Measurements from ENCODE around the gene BCAS1.

The BCAS1 gene

GRCh38 chr20:53921443-53921973 is 148.9 kb downstream of the BCAS1 start:
- no peaks in the 10 kb centered on the region for H3K9me3 ChIP-seq (ENCODE audit: insufficient read depth, low read depth, low read length)
- peaks cover 6 to 16% of the 10 kb centered on the region in 2 experiments for H3K4me1 ChIP-seq (ENCODE audit: control insufficient read depth in 1 of 2, insufficient read depth in 2 of 2, low read length in 2 of 2)
- no peak overlapping the region for H3K4me3 ChIP-seq (ENCODE audit: low read depth, low read length)
- peak overlapping the region; percentile 44 for H3K4me2 ChIP-seq (ENCODE audit: low read length)
- no peak overlapping the region for H3K14ac ChIP-seq (ENCODE audit: low read length)
- peaks cover 11% of the 10 kb centered on the region for H3K79me1 ChIP-seq (ENCODE audit: low read length)
- no CpG with 5 or more reads among the region's 12 CpGs for WGBS (ENCODE audit: extremely low coverage, insufficient coverage, insufficient read length)
- H3K27ac ChIP-seq (ENCODE audit: low read depth, low read length): no peak overlapping the region
- no peak overlapping the region for H4K91ac ChIP-seq (ENCODE audit: low read depth, low read length)
- H3K23ac ChIP-seq (ENCODE audit: low read length): no peak overlapping the region
- H3K27me3 ChIP-seq (ENCODE audit: insufficient read depth, low read length): no peaks in the 10 kb centered on the region
- no peak overlapping the region for H2BK120ac ChIP-seq (ENCODE audit: insufficient read depth, low read length, poor library complexity)
- H3K79me2 ChIP-seq (ENCODE audit: control insufficient read depth, insufficient read depth, low read length, poor library complexity): no peaks in the 10 kb centered on the region
- no peak overlapping the region for H2AFZ ChIP-seq (ENCODE audit: insufficient read depth, low read length, poor library complexity)
- H3K18ac ChIP-seq (ENCODE audit: low read length): no peak overlapping the region
- H3K4ac ChIP-seq (ENCODE audit: low read depth, low read length): no peak overlapping the region
- H3K9ac ChIP-seq (ENCODE audit: low read length): no peak overlapping the region
- no peak overlapping the region for H4K12ac ChIP-seq (ENCODE audit: low read depth, low read length)
- no peak overlapping the region for H2BK12ac ChIP-seq (ENCODE audit: low read length)
- H2BK5ac ChIP-seq (ENCODE audit: low read depth, low read length, poor library complexity): no peak overlapping the region
- no peak overlapping the region for H2AK5ac ChIP-seq (ENCODE audit: low read length)
- no peak overlapping the region for H4K8ac ChIP-seq (ENCODE audit: low read depth, low read length)
- no peaks in the 10 kb centered on the region for H3K36me3 ChIP-seq (ENCODE audit: control insufficient read depth in 1 of 2, insufficient read depth in 2 of 2, low read length in 2 of 2)
- peak in 1 of 2 donors; percentile 51 for DNase-seq

GRCh38 chr20:53920647-53921245 is 149.6 kb downstream of the BCAS1 start:
- peaks cover 8 to 19% of the 10 kb centered on the region in 2 experiments for H3K4me1 ChIP-seq (ENCODE audit: control insufficient read depth in 1 of 2, insufficient read depth in 2 of 2, low read length in 2 of 2)
- H3K79me1 ChIP-seq (ENCODE audit: low read length): peaks cover 14% of the 10 kb centered on the region
- H4K91ac ChIP-seq (ENCODE audit: low read depth, low read length): peak overlapping the region; percentile 29
- H3K4me3 ChIP-seq (ENCODE audit: low read depth, low read length): no peak overlapping the region
- DNase-seq: no peak
- H3K27ac ChIP-seq (ENCODE audit: low read depth, low read length): no peak overlapping the region
- H3K23ac ChIP-seq (ENCODE audit: low read length): no peak overlapping the region
- H2BK12ac ChIP-seq (ENCODE audit: low read length): peak overlapping the region; percentile 50
- H2BK120ac ChIP-seq (ENCODE audit: insufficient read depth, low read length, poor library complexity): no peak overlapping the region
- H2AK5ac ChIP-seq (ENCODE audit: low read length): peak overlapping the region; percentile 6
- no peak overlapping the region for H3K4me2 ChIP-seq (ENCODE audit: low read length)
- no peak overlapping the region for H3K9ac ChIP-seq (ENCODE audit: low read length)
- H3K9me3 ChIP-seq (ENCODE audit: insufficient read depth, low read depth, low read length): no peaks in the 10 kb centered on the region
- no peak overlapping the region for H4K12ac ChIP-seq (ENCODE audit: low read depth, low read length)
- no peak overlapping the region for H3K18ac ChIP-seq (ENCODE audit: low read length)
- no peaks in the 10 kb centered on the region for H3K27me3 ChIP-seq (ENCODE audit: insufficient read depth, low read length)
- no peak overlapping the region for H2BK5ac ChIP-seq (ENCODE audit: low read depth, low read length, poor library complexity)
- no peaks in the 10 kb centered on the region for H3K79me2 ChIP-seq (ENCODE audit: control insufficient read depth, insufficient read depth, low read length, poor library complexity)
- H3K4ac ChIP-seq (ENCODE audit: low read depth, low read length): no peak overlapping the region
- no peaks in the 10 kb centered on the region for H3K36me3 ChIP-seq (ENCODE audit: control insufficient read depth in 1 of 2, insufficient read depth in 2 of 2, low read length in 2 of 2)
- no peak overlapping the region for H4K8ac ChIP-seq (ENCODE audit: low read depth, low read length)
- WGBS (ENCODE audit: extremely low coverage, insufficient coverage, insufficient read length): no CpG with 5 or more reads among the region's 12 CpGs
- peak overlapping the region; percentile 16 for H3K14ac ChIP-seq (ENCODE audit: low read length)
- H2AFZ ChIP-seq (ENCODE audit: insufficient read depth, low read length, poor library complexity): no peak overlapping the region

GRCh38 chr20:53919886-53920285 is 150.5 kb downstream of the BCAS1 start:
- H4K91ac ChIP-seq (ENCODE audit: low read depth, low read length): no peak overlapping the region
- H3K79me2 ChIP-seq (ENCODE audit: control insufficient read depth, insufficient read depth, low read length, poor library complexity): peaks cover 3% of the 10 kb centered on the region
- H2AFZ ChIP-seq (ENCODE audit: insufficient read depth, low read length, poor library complexity): no peak overlapping the region
- H3K9ac ChIP-seq (ENCODE audit: low read length): no peak overlapping the region
- H3K4me1 ChIP-seq (ENCODE audit: control insufficient read depth in 1 of 2, insufficient read depth in 2 of 2, low read length in 2 of 2): peaks cover 8 to 19% of the 10 kb centered on the region in 2 experiments
- WGBS (ENCODE audit: extremely low coverage, insufficient coverage, insufficient read length): no CpG with 5 or more reads among the region's 10 CpGs
- no peak overlapping the region for H3K18ac ChIP-seq (ENCODE audit: low read length)
- H3K9me3 ChIP-seq (ENCODE audit: insufficient read depth, low read depth, low read length): no peaks in the 10 kb centered on the region
- no peak for DNase-seq
- H3K4ac ChIP-seq (ENCODE audit: low read depth, low read length): no peak overlapping the region
- H3K36me3 ChIP-seq (ENCODE audit: control insufficient read depth in 1 of 2, insufficient read depth in 2 of 2, low read length in 2 of 2): no peaks in the 10 kb centered on the region
- no peak overlapping the region for H3K14ac ChIP-seq (ENCODE audit: low read length)
- H3K27me3 ChIP-seq (ENCODE audit: insufficient read depth, low read length): no peaks in the 10 kb centered on the region
- no peak overlapping the region for H3K4me2 ChIP-seq (ENCODE audit: low read length)
- H2AK5ac ChIP-seq (ENCODE audit: low read length): no peak overlapping the region
- no peak overlapping the region for H3K4me3 ChIP-seq (ENCODE audit: low read depth, low read length)
- H2BK5ac ChIP-seq (ENCODE audit: low read depth, low read length, poor library complexity): no peak overlapping the region
- H4K8ac ChIP-seq (ENCODE audit: low read depth, low read length): no peak overlapping the region
- no peak overlapping the region for H2BK120ac ChIP-seq (ENCODE audit: insufficient read depth, low read length, poor library complexity)
- H4K12ac ChIP-seq (ENCODE audit: low read depth, low read length): no peak overlapping the region
- no peak overlapping the region for H2BK12ac ChIP-seq (ENCODE audit: low read length)
- peaks cover 18% of the 10 kb centered on the region for H3K79me1 ChIP-seq (ENCODE audit: low read length)
- no peak overlapping the region for H3K27ac ChIP-seq (ENCODE audit: low read depth, low read length)
- no peak overlapping the region for H3K23ac ChIP-seq (ENCODE audit: low read length)

GRCh38 chr20:53918949-53919361 is 151.4 kb downstream of the BCAS1 start:
- peaks cover 8 to 19% of the 10 kb centered on the region in 2 experiments for H3K4me1 ChIP-seq (ENCODE audit: control insufficient read depth in 1 of 2, insufficient read depth in 2 of 2, low read length in 2 of 2)
- H4K8ac ChIP-seq (ENCODE audit: low read depth, low read length): no peak overlapping the region
- H2BK5ac ChIP-seq (ENCODE audit: low read depth, low read length, poor library complexity): no peak overlapping the region
- DNase-seq: no peak
- H3K79me1 ChIP-seq (ENCODE audit: low read length): peaks cover 18% of the 10 kb centered on the region
- H4K91ac ChIP-seq (ENCODE audit: low read depth, low read length): no peak overlapping the region
- no peak overlapping the region for H3K9ac ChIP-seq (ENCODE audit: low read length)
- H3K4me3 ChIP-seq (ENCODE audit: low read depth, low read length): no peak overlapping the region
- no peaks in the 10 kb centered on the region for H3K36me3 ChIP-seq (ENCODE audit: control insufficient read depth in 1 of 2, insufficient read depth in 2 of 2, low read length in 2 of 2)
- no peak overlapping the region for H2BK12ac ChIP-seq (ENCODE audit: low read length)
- no peak overlapping the region for H2AFZ ChIP-seq (ENCODE audit: insufficient read depth, low read length, poor library complexity)
- H3K27ac ChIP-seq (ENCODE audit: low read depth, low read length): no peak overlapping the region
- no CpG with 5 or more reads among the region's 11 CpGs for WGBS (ENCODE audit: extremely low coverage, insufficient coverage, insufficient read length)
- no peak overlapping the region for H4K12ac ChIP-seq (ENCODE audit: low read depth, low read length)
- no peak overlapping the region for H3K18ac ChIP-seq (ENCODE audit: low read length)
- no peaks in the 10 kb centered on the region for H3K9me3 ChIP-seq (ENCODE audit: insufficient read depth, low read depth, low read length)
- no peak overlapping the region for H3K4ac ChIP-seq (ENCODE audit: low read depth, low read length)
- H3K27me3 ChIP-seq (ENCODE audit: insufficient read depth, low read length): no peaks in the 10 kb centered on the region
- no peak overlapping the region for H2BK120ac ChIP-seq (ENCODE audit: insufficient read depth, low read length, poor library complexity)
- no peak overlapping the region for H2AK5ac ChIP-seq (ENCODE audit: low read length)
- no peak overlapping the region for H3K23ac ChIP-seq (ENCODE audit: low read length)
- H3K14ac ChIP-seq (ENCODE audit: low read length): no peak overlapping the region
- H3K4me2 ChIP-seq (ENCODE audit: low read length): peak overlapping the region; percentile 37
- peaks cover 3% of the 10 kb centered on the region for H3K79me2 ChIP-seq (ENCODE audit: control insufficient read depth, insufficient read depth, low read length, poor library complexity)

Measured in trophoblast cell (in vitro differentiated cells and primary cell).